Placental epithelial cell (primary cell): Measurements from ENCODE around the gene APH1B. TPM values are rescaled to one million over a fixed set of nuclear protein-coding genes. Genes with fewer than 3 reads are reported as not detected.

Experiments used
- total RNA-seq: library from RNA; depleted of rRNA; stranded (reverse); fragments of >200 nt; gene quantifications from 2 replicates; pipeline ENCODE4 v1.2.3, GENCODE V29; 2012

The APH1B gene
- 10.2 and 16.9 TPM in 2 replicates for total RNA-seq

GRCh38 chr15:63277038-63277892 is at the start of gene APH1B:
Gene APH1B, plus strand, starts transcription at chr15:63277605. Its CDS starts 19 bp downstream, at chr15:63277624.

Other genes starting within 250 kb of the APH1B start
- 2,417 and 3,011 TPM in 2 replicates for gene TPM1, start 234.9 kb upstream of the APH1B start, total RNA-seq
- 13.3 and 14.1 TPM in 2 replicates for gene LACTB, start 155.7 kb upstream of the APH1B start, total RNA-seq
- 128 and 170 TPM in 2 replicates for gene RPS27L, start 120.1 kb upstream of the APH1B start, total RNA-seq
- gene RAB8B, start 88.0 kb upstream of the APH1B start, total RNA-seq: 39.4 and 42.8 TPM in 2 replicates
- gene CA12, start 104.2 kb downstream of the APH1B start, total RNA-seq: 0.39 and 0.87 TPM in 2 replicates
- 35.7 and 47.9 TPM in 2 replicates for gene USP3, start 227.0 kb downstream of the APH1B start, total RNA-seq